HFF-Myc (cell line): ENCODE results near the gene MN1.

Experiments
- DNase-seq: peaks from one replicate; pipeline ENCODE4 v3.0.0-alpha.2; 2011; ENCODE audit warnings: low read depth; ENCODE audit errors: extremely low read depth
- H3K4me3 ChIP-seq: replicated peaks from 2 replicates; pipeline ENCODE4 v1.5.1; 2011; ENCODE audit warnings: low read depth, mild to moderate bottlenecking, control low read depth, low read length
- CTCF ChIP-seq: IDR thresholded peaks from 2 replicates; pipeline ENCODE4 v1.5.1; 2012; ENCODE audit warnings: mild to moderate bottlenecking, low read depth, low read length, control low read depth; ENCODE audit errors: missing control alignments

MN1 gene

GRCh38 chr22:27808451-27809225 lies 7.1 kb upstream of the MN1 start:
- no peak for DNase-seq
- no peak for TF ChIP-seq CTCF
- no peak overlapping the region for H3K4me3 ChIP-seq

GRCh38 chr22:27805841-27806240 lies 4.3 kb upstream of the MN1 start:
- DNase-seq: no peak
- no peak overlapping the region for H3K4me3 ChIP-seq
- TF ChIP-seq CTCF: no peak

GRCh38 chr22:27804470-27805297 lies 3.1 kb upstream of the MN1 start:
- H3K4me3 ChIP-seq: no peak overlapping the region
- TF ChIP-seq CTCF: peak; percentile 63
- DNase-seq: peak; percentile 19

- DNase-seq: no peak
- TF ChIP-seq CTCF: no peak
- H3K4me3 ChIP-seq: no peak overlapping the region
These were observed 2.4 kb upstream of the MN1 start for GRCh38 chr22:27803841-27804415.

GRCh38 chr22:27802346-27803073 lies 954 bp upstream of the MN1 start:
- H3K4me3 ChIP-seq: peak overlapping the region; percentile 53; the same call in 1 of the 2 replicates
- no peak for TF ChIP-seq CTCF
- DNase-seq: no peak

- peak overlapping the region; percentile 53 for H3K4me3 ChIP-seq
- DNase-seq: no peak
- TF ChIP-seq CTCF: no peak
These were observed 347 bp downstream of the MN1 start for GRCh38 chr22:27801202-27801615.
